ENCODE measurements around the gene CSMD2.

The CSMD2 gene

DNA sequence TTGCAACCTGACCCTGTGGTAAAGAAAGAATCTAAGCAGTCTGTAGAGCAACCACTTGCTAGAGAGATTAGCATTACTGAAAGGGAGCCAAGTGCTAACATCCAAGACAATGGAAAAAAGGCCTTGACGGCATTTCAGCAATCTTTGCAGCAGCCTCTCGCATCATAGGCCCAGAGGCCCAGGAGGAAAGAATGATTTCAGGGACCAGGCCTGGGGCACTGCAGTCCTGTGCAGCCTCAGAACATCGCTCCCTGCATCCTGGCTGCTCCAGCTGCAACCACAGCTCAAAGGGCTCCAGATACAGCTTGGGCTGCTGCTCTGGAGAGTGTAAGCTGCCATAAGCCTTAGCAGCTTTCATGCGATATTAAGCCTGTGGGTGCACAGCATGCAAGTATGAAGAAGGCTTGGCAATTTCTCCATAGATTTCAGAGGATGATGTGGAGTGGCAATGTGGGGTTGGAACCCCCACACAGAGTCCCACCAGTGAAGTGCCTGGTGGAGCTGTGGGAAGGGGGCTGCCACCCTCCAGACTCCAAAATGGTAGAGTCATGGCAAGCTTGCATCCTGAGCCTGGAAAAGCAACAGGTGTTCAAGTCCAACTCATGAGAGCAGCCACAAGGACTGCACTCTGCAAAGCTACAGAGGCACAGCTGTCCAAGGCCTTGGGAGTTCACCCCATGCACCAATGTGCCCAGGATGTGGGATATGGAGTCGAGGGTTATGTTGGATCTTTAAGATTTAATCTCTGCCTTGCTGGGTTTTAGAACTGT, 411.8 kb downstream of the CSMD2 start:
- no peak for DNase-seq (ENCODE audit: low read depth in 2 of 2)

DNA sequence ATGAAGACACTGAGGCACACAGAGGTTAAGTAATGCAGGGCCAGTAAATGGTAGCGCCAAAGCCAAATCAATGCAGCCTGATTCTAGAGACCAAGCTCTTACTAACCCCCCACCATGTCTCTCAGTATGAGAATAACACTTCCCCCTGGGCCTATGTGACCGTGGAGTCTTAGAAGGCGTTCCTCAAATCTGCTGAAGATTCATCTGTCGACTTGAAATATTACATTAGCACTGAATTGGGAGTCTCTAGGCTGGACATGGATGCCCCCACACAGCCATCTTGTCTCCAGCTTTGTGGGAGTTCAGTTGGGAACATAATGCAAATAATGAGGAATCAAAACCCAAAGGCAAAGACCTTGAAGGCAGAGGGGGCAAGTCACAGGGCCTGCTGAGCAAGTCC, 419.1 kb downstream of the CSMD2 start:
- DNase-seq (ENCODE audit: low read depth in 2 of 2), result no peak

DNA sequence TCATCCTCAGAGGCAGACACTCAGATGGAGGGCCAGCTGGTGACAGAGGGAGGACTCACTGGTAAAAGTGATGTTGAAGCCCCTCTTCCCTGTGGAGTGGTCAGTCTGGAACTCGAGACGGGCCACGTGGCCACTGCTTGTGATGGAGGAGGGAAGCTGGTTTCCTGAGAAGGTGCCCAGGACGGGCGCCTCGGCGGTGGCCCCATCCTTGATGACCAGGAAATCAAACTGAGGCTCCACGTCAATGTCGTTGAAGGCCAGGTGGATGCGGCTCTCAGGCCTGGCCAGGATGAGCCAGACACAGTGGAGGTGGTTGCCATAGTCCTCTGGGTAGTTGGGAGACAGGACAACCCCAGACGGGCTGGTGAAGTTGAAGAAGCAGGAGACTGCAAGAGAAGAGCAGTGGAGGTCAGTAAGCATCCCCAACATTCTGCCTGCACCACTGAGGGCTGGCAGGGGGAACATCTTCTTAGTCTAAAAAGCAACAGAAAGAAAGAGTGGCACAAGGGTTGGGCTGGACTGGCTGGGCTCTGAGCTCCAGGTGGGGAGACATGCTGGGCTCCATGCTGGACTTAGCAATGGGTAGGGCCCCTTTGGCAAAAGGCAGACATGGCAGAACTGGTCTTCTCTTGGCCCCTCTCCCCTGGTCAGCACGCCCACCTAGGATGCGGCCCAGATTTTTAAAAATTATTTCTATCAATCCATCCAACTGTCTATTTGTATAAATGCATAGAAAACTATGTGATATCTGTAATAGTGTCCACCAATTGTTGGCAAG, 421.6 kb downstream of the CSMD2 start:
- no peak for DNase-seq (ENCODE audit: low read depth in 2 of 2)

DNA sequence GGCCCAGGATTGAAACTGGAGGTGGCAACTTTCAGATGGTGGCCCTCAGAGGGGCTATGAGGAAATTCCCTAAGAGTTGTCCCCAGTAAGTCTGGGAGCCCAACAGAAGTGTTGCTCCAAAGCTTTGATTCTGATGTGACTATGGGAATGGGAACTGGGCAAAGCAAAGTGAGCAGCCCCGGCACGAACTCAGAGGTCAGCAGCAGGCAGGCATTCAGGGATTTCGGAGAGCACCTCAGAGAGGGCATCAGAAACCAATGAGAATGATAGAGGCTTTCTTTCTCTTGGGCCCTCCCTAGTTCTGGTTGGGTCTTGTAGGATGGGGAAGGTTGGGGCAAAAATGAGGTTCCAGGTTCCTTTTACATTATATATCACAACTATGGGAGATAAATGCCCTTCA, 422.4 kb downstream of the CSMD2 start:
- no peak for DNase-seq (ENCODE audit: low read depth in 2 of 2)

DNA sequence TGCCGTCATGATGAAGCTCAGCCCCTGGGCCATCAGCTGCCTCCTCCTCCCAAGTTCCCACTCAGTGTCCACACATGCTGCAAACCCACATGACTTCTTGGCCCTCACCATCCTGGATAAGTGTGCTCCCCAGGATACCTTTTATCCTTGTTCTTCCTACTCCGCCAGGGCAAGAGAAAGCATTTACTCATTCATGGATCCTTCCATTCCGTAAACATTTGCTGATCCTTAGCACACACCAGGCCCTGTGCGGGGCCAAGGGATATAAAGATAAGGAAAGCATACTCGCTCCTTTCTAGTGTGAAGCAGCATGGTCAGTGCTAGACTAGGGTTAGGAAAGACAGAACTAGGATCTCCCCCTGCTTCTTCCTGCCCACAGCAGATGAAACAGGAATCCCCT, 423.3 kb downstream of the CSMD2 start:
- no peak for DNase-seq (ENCODE audit: low read depth in 2 of 2)

DNA sequence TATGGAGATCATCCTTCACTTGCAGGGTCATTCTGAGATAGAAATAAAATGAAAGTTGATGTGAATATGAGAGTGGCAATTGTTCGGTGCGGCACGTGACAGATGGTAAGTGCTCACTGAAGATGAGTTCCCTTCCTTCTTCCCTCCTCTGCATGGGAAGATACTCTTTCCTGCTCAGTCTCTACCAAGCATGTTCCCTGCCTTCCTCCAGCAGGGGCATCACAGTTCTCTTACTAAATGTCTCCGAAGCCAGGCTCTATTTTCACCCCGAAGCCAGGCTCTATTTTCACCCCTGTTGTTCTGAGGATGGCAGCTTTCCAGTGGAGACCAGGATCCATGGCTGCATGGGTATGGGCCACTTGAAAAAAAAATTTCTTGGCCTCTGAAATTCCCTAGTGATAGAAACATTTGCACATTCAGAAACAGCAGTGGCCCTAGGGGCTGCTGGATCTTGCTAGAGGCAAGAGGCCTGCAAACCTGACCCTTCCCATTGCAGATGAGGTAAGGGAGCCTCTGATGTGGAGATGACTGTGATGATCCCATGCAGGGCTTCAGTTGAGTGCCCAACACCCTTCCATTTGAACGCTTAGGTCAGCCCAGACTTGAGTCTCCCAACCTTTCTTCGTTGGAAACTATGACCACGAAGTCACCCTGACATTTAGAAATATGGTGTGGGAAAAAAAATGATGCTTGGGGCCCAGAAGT, 424.8 kb downstream of the CSMD2 start:
- no peak for DNase-seq (ENCODE audit: low read depth in 2 of 2)

DNA sequence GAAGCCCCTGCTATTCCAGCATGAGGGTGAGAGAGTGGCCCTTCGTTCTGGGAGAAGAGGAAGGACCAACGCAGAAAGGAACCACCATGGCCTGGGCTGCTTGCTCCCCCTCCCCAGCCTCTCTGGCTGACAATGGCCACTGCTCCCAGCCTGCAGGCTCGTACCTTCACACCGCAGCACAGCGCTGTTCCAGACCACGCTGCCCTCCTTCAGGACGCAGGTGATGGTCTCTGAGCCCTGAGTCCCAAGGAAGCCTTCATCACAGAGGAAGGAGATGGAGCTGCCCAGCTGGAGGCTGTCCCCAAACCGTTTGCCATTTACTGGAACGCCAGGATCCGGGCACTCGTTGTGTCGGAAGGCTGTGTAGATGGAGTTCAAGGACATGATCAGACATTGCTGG, 426.1 kb downstream of the CSMD2 start:
- no peak for DNase-seq (ENCODE audit: low read depth in 2 of 2)

DNA sequence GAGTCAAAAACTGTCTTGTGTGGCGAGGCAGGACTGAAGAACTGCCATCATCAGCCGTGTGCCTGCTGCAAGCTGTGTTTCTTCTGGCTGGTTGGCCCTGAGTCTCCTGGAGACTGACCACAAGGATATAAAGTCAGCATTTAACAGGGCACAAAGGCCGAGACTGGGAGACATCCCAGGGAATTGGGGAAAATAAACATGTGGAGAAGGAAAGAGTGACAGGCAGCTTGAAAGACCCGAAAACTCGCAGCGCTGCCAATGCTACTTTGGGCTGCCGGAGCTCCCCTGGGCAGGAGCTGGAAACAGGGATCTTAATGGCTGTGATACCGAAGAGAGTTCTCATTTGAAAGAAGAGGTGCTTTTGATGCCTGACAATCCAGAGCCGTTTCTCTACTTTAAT, 426.5 kb downstream of the CSMD2 start:
- no peak for DNase-seq (ENCODE audit: low read depth in 2 of 2)

DNA sequence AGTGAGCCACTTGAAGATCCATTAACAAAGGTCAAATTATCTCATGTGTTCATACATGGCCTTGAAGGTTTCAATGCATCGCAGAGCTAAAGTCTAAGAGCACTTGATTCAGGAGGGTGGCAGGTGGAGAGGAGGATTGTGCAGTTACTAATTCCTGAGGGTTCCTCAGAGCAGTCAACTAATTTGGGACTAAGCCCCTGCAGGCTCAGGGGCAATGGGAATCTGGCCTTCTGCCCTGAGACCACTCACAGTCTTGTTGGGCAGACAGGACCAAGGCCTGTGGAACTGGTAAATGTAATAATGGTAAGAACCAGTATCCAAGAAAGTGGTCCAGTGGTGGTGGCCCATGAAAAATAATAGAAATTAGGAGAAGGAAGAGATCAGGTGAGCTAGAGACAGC, 428.5 kb downstream of the CSMD2 start:
- no peak for DNase-seq (ENCODE audit: low read depth in 2 of 2)

DNA sequence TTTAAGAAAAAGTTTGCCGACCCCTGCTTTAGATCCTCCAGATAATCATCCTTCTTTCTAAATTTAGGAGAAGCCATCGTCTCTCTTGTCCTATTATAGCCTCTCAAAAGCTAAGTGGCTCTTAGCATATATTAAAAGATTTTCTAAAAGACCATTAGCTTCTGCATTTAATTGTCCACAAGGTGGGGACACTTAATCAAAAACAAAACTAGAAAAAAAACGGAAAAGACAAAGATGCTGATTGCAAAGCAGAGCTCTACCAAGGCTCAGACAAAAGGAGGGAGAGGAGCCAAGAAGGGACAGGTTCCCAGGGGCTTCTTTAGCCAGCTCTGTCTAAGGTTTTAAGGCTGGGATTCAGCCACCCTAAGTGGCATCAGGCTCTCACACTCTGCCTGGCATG, 429.4 kb downstream of the CSMD2 start:
- DNase-seq (ENCODE audit: low read depth in 2 of 2), result no peak

DNA sequence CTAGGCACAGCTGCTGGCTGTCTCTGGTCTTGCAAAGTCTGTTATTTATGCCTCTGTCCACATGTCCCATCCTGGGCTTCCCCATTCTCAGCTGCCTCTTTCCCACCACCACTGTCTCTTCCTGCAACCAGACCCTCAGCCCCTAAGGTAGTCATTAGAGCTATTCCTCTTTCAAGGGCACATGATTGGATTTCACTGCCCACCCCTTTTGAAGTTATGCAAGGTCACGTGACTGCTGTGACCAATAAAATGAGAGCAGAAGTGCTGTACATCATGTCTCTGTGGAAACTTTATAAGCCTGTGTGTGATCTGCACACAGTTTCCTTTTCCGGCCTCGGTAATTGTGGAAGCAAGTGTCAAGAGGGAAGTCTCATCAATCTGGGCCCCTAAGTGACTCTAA, 437.7 kb downstream of the CSMD2 start:
- DNase-seq (ENCODE audit: low read depth in 2 of 2), result no peak

DNA sequence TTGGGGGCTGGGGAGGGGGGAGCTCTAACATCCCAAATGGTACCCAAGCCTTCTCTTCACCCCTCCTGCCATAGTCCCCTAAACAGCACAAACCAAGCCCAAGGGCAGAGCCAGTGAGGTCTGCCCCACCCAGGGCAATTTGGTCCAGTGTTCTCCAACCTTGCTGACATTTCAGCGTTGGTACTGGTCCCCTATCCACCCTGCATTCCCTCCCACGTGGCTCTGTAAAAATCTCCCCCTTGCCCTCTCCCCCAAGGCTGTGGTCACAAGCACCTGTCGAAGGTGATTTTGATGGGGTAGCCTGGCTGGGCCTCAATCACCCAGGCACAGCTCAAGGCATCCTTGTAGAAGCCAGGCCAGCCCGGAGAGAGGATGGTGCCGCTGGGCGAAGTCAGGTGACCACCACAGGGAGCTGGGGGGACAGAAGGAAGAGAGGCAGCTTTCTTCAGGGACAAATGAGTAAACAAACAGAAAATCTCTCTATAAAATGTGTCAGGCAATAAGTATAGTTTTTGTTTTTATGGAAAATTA, 438.7 kb downstream of the CSMD2 start:
- DNase-seq (ENCODE audit: low read depth in 2 of 2), result no peak

DNA sequence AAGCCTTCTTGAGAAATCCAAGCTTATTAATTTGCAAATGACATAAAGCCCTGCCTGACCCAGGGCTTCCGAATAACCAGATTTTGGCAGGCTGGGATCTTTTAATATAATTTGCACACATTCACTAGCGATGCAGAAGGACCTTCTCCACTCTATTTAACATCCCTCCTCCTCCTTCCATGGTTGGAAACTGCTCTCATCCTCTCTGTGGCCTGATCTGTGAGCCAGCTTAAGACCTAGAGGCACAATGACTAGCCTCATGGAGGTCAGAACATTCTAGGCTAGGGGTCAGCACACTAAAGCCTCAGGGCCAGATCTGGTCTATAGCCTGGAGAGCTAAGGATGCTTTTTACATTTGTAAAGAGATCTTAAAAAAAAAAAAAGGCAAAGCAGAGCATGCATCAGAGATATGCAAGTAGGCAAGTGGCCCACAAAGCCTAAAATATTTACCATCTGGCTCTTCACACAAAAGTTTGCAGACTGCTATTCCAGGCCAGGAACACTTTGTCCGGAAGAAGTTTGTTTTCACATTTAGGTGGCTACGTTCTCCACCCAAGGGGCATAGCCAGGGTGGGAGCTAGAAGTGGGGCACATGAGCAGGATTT, 439.4 kb downstream of the CSMD2 start:
- no peak for DNase-seq (ENCODE audit: low read depth in 2 of 2)

DNA sequence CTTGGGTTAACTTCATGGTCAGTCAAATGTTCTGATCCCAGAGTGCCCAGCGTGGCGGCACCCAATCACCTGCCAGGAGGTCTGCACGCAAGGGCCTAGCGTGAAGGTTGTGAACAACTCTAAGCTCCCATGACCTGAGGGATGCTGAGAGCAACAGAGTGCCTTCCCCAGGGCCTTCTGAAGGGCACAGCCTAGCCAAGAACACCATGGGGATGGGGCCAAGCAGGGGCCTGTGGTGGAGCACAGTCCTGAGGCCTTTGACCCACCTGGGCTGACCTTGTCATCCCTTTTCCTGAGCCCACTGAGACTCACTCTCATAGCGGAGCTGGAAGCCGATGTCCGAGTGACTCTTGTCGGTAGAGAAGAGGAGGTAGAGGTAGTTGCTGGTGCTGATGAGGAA, 440.0 kb downstream of the CSMD2 start:
- DNase-seq (ENCODE audit: low read depth in 2 of 2), result no peak

DNA sequence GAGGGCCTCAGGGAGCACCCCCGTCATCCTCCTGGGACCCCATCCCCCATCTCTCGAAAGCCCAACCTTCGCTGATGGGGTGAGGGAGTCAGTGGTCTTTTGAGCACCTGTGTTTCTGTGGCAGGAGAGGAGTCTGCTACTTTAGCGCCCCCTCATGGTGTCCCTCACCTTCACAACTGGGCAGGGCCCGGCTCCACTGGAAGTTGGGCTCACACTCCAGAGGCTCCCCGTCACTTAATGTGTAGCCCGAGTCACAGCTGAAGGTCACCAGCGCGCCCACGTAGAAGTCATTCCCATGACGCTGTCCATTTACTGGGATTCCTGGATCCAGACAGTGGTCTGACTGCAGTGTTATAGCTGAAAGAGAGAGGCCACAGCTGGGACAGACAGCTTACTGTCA, 440.7 kb downstream of the CSMD2 start:
- DNase-seq (ENCODE audit: low read depth in 2 of 2), result no peak

DNA sequence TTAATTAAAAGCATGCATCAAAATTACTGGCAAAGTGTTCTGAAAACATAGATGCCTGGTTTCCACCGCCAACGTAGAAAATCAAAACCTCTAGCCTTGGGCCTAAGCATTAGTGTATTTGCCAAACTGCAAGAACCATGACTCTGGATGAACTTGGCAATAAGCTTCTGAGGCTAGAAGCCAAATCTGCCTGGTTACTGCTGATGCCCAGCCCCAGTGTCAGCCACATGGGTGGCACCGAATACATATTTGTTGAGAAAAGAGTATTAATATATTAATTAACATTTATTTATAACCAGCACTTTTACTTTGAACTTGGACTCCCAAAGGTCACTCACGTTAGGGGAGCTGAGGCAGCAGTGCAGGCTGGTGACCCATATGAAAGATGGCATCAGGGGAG, 441.8 kb downstream of the CSMD2 start:
- no peak for DNase-seq (ENCODE audit: low read depth in 2 of 2)

DNA sequence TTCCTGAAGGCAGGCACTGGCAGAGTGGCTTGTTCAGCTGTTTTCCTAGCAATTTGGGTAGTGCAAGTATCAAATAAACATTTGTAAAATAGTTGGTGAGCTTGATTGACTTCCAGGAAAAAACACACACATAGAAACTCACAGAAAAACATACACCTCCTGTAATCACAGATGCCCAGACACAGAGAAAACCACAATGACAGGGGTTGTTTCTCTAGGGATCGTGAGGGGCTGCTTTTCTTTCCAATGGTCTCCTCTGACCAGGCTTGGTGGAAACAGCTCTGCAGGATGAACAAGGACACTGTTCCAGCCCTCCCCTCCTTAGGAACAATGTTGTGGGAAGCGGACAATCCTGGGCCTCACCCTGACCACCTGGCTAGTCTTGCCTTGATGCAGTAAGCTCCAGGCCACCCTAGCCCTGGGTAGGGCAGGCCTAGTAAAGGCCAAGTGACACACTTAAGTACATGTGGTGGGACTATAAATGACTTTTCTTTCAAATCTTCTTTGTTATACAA, 443.7 kb downstream of the CSMD2 start:
- DNase-seq (ENCODE audit: low read depth in 2 of 2), result no peak

DNA sequence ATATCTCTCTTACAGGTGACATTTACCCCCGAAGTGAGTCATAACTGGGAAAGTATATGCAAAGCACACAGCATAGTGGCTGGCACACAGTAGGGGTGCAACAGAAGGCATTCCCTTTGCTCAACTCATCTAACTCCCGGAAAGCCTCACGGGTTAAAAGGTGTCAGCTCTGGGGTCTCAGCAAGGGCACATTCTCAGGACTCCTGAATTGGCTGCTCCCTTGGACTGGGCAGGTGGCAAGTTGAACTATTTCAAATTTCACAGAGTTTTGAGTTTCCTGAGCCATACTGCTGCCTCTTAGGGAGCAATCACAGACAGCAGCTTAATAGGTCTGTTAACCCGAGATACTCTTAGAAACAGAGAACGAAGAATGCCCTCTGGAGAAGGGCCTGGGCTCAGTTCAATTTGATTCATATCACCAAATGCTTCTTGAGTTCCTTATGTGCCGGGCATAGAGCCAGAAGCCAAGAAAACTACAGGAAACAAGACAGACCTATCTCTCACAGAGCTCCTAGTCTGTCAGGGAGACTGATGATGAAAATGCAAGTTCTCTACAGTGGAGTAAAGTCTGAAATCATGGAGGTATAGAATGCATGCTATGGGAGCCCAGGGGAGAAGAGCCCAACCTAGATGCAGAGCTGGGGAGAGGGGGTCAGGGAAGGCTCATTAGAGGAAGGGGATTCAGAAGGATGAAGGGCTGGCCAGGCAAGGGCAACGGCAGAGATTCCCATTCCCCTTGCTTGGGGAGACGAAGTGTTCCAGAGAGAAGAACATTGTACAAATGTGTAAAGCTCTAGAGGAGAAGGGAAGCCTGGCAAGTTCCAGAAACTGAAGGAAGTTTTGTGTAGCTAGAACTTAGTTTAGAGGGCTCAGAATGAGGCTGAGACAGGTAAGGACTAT, 445.0 kb downstream of the CSMD2 start:
- DNase-seq (ENCODE audit: low read depth in 2 of 2), result no peak

DNA sequence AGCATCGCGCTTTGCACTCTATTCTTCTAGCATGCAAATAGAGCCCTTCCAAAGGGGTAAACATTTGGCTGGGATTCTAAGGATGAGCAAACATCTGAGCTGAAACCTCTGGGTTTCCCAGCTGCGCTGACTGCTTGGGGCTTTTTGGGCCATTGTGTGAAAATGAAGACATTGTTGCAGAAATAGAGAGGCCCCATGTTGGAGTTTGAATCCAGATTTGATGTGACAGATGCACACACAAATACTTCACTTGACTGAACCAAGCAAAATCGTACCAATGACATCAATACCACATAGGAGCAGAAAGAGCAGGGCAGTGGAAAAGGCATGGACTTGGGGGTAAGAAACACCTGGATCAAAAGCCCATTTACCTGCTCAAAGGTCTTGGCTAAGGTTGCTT, 445.7 kb downstream of the CSMD2 start:
- no peak for DNase-seq (ENCODE audit: low read depth in 2 of 2)

DNA sequence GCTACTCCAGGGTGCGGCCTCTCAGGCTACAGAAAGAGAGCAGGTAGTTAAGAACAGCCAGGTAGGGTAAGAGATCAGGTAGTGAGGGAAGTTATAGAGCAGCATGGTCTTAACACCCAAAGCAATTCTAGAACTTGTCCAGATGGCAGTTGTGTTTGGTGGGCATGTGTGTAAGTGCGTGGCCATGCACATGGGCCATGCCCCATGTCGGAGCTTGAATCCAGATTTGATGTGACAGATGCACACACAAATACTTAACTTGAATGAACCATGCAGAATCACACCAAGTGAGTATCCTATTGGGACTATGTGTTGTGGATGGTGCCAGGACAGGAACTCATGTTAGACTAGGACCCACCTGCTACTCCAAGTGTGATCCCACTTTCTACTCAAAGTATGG, 446.8 kb downstream of the CSMD2 start:
- no peak for DNase-seq (ENCODE audit: low read depth in 2 of 2)
